Medulla oblongata (tissue), 1 donor: ENCODE data around the gene NDUFA6.
"Not testable (repeated sequence)": the region's sequence is repeated elsewhere in the genome, so short reads cannot be mapped to it uniquely, and the experiment has no call there.

ENCODE experiments used
- DNase-seq: peaks from one replicate; pipeline ENCODE4 v3.0.0-alpha.2; 2015; ENCODE audit errors: extremely low spot score

Gene NDUFA6

DNA sequence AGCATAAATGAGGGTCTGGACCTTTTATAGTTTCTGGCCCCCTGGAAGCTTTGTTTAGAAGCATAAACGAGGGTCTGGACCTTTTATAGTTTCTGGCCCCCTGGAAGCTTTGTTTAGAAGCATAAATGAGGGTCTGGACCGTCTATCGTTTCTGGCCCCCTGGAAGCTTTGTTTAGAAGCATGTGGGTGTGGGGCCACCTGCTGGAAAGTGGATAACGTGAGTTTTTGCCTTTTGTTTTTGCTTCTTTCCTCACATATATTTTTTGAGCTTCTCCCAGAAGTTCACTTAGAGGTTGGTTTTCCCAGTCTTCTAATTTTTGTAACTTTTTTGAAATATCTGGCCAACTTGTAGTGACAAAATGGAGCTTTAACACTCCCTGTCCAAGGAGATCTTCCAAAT, 22.2 kb upstream of the NDUFA6 start:
- not testable (repeated sequence) for DNase-seq

DNA sequence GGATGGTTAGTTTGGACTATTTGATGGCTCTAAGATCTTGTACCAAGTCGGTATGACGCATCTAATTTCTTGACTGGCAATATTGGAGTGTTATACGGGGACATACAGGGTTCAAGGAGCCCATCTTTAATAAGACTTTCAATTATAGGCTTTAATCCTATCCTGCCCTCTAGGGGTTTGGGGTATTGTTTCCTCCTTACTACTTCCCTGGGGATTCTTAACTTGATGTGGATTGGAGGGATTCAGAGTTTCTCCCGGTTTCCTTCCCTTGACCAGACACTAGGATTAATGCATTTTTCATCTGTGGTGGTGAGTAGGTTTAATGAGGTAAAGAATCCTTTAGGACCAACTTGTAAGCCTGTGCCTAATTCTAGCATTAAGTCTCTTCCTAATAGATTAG, 21.2 kb upstream of the NDUFA6 start:
- DNase-seq = no peak

DNA sequence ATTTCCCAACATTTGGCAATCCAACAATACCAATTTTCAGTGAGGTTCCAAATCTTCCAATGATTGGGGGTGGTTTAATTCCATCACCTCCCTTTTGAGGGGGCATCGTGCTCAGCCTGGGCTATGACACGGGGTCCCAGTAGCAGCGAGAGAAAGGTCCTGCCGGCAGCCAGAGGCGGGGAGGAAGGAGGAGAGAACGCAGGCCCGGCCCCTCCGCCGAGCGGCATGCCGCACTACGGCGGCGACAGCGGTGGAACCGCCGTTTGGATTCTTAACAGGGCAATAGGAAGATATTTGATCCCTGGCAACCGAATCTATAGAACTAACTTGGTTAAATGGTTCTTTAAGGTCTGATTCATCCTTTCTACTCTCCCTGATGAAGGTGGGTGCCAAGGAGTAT, 18.3 kb upstream of the NDUFA6 start:
- no peak for DNase-seq

DNA sequence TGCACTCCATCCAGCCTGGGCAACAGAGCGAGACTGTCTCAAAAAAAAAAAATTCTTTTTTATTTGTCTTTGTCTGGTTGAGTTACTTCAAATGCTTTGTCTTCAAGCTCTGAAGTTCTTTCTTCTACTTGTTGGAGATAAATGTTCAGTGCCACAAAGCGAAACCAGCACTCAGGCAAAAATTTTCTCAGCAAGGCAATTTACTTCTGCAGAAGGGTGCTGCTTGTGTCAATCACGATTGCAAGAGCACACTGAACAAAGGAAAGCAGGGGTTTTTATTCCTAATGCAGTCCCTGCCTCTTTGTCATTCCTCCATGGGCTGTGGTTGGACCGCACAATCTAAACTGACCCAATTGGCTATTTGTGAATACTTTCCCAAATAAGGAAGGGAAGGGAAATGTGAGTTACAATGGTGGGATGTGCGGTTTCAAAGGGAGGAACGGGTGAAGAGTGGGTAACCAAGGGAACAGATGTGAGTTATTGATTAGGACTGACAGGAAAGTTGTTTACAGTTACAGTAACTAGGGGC, 13.8 kb upstream of the NDUFA6 start:
- DNase-seq = not testable (repeated sequence)

DNA sequence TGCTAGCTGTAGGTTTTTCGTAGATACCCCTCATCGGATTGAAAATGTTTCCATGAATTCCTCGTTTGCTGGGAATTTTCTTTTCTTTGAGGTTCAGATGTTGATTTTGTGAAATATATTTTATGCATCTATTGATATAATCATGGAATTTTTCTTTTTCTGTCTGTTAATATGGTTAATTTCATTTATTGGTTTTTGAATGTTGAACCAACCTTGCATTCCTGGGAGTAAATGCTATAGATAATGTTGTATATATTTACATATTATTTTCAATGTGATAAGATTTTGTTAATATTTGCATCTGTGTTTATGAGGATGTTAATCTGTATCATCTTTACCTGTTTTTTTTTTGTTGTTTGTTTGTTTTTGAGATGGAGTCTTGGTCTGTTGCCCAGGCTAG, 10.6 kb upstream of the NDUFA6 start:
- DNase-seq = no peak

DNA sequence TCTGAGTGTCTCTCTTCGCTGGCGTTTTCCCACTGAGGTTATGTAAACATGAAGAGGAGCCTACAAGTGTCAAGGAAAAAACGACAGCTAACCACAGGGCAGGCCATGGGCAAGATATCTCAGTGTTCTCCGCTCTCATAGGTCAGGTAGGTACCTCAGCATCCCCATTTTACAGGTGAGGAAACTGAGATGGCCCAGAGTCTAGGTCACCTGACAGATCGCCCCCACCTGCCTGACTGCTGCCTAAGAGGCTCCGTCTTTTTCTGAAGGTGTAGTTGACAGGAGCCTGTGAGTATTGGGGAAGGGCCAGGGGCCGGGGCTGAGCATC, 847 bp upstream of the NDUFA6 start:
- DNase-seq = no peak

DNA sequence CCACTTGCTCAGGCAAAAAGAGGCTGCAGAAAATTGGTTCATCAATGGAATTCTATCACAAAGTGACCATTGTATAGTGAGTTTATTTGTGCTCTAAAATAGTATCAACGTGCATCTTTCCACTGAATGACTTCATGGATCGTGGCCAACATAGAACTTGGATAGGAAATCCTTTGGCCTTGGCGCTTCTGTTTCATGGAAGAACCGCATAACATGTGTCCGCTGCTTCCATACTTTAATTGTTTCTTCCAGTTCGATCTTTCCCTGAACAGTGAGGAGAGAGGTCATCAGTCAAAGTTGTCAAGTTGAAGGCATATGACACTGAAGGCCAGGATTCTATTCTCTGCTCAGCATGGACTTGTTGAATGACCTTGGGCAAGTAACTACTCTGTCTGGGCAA, 4.5 kb downstream of the NDUFA6 start:
- DNase-seq = no peak

DNA sequence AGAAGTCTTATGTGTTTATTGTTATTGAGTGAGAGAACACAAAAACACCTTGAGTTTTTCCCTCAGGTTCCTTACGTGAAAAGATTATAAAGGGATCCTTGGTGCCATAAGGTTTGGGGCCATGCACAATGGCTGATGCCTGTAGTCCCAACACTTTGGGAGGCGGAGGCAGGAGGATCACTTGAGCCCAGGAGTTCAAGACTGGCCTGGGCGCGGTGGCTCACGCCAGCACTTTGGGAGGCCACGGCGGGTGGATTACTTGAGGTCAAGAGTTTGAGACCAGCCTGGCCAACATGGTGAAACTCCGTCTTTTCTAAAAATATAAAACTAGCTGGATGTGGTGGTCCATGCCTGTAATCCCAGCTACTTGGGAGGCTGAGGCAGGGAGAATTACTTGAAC, 5.7 kb downstream of the NDUFA6 start:
- no peak for DNase-seq

DNA sequence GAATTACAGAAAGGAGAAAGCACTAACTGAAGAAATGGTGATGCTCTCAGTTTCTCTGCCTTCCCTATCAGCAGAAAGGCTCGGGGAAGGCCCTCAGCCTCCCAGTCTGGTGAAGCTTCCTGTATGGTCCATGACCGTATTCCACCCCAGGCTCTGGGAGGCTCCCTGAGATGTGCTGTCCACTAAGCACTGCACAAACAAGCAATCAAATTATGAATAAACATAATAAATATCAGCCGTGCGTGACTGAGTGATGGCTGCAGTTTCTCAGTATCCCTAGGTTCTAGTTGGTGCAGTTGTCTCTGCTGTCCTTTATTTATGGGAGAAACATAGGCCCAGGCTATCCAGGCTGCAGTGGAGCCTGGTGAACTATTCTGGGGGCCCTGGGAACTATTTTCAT, 7.5 kb downstream of the NDUFA6 start:
- DNase-seq = no peak

DNA sequence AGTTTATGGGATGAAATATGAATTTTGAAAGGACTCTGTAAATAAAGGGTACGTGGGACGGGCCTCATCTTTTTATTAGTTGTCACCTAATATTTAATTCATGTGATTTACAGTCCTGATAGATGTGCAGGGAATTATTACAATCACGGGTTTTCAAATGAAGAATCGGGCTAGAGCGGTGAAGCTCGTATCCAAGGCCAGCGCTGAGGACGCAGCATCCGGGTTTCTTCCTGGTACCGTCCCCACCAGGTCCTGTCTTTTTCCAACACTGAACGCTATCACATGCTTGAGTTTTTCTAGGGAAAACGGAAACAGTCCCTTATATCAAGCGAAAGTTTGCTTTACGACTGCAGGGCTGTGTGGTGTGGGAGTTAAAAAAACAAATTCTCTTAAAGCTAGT, 10.3 kb downstream of the NDUFA6 start:
- peak; percentile 68 for DNase-seq

DNA sequence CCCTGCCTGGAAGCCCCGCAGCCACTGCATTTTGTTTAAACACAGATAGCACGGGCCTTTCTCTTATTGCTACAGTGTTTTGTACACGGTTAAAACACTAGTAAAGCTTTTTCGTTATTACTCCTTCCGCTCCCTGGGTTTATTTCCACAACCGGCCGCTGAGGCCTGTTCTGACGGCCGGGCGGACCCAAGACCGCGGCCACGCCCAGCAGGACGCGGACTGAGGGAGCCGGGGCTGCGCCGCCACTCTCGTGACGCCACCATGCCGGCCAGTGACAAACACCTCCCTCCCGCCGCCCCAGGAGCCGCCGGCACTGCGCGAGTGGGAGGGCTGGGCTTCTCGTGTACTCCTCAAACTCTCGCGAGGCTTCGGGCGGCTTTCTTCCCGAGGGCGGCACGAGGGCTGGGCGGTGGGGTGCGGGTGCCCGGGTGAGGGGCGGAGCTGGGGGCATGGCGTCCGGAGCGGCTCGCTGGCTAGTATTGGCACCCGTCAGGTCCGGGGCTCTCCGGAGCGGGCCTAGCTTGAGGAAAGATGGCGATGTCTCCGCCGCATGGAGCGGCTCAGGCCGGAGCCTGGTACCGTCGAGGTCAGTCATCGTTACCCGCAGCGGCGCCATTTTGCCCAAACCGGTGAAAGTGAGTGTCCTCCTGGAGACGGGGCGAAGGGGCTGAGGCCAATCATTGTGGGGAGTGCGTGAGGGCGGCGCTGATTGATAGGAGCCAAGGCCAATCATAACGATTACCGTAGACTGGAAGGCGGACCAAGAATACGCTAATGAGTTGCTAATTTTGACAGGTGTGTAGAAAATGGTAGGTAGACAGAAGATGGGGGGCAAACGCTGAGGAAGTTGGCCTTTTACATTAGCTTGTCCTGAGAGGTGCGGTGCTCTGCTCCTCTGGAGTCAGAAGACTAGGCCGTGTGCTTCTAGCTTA, 11.0 kb downstream of the NDUFA6 start, which contains the start of gene SMDT1:
Gene SMDT1, plus strand, starts transcription at position 382 of the 933 bp plus-strand sequence. Its CDS starts 69 bp downstream, at position 451.
- DNase-seq = peak; percentile 99

DNA sequence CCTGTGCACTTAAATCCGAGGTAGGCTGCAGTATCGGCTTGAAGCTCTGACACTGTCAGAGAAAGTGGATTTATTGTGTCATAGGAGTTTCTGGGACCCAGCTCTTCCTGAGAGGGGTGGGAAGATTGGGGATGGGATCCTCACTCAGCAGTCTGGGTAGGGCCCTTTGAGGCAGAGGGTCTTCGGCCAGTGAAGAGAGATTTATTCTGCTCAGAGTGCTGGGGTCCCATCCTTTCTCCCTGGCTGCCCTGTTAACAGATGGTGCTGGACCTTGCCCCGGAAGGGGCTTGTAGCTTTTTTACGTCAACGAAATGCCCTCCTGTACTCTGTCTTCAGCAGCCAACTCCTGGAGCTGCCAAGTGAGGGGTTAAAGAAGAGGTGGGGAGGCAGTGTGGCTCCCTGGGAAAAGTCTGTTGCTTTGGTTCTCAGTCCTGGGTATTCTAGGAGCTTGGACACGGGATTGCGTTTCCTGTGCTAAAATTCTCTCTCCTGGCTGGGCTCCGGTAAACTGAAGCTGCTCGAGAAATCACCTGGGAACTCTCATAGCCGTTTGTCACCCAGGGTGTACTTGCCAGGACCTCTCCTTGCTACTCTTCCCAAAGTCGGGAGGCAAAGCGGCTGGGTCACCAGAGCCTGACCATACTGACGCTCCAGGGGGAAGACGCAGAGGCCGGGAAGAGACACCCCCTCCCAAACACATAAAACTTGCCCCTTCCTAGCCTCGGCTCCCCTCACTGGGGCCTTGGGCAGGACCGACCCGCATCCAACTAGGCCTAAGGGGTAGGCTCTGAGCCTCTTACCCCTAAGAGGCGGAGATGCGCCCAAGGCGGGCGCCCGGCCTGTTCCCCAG, 11.9 kb downstream of the NDUFA6 start:
- peak; percentile 37 for DNase-seq

DNA sequence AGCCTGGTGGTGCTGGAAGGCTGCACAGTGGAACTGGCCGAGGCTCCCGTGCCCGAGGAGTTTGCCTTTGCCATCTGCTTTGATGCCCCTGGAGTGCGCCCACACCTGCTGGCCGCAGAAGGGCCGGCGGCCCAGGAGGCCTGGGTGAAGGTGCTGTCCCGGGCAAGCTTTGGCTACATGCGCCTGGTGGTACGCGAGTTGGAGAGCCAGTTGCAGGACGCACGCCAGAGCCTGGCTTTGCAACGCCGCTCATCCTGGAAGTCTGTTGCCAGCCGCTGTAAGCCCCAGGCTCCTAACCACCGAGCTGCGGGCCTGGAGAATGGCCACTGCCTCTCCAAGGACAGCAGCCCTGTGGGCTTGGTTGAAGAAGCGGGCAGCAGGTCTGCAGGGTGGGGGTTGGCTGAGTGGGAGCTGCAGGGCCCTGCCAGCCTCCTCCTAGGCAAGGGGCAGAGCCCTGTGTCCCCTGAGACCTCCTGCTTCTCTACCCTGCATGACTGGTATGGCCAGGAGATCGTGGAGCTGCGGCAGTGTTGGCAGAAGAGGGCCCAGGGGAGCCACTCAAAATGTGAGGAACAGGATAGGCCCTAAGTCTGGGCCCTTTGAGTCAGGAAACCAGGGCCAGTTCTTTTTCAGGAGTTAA, 13.0 kb downstream of the NDUFA6 start:
- DNase-seq = no peak

DNA sequence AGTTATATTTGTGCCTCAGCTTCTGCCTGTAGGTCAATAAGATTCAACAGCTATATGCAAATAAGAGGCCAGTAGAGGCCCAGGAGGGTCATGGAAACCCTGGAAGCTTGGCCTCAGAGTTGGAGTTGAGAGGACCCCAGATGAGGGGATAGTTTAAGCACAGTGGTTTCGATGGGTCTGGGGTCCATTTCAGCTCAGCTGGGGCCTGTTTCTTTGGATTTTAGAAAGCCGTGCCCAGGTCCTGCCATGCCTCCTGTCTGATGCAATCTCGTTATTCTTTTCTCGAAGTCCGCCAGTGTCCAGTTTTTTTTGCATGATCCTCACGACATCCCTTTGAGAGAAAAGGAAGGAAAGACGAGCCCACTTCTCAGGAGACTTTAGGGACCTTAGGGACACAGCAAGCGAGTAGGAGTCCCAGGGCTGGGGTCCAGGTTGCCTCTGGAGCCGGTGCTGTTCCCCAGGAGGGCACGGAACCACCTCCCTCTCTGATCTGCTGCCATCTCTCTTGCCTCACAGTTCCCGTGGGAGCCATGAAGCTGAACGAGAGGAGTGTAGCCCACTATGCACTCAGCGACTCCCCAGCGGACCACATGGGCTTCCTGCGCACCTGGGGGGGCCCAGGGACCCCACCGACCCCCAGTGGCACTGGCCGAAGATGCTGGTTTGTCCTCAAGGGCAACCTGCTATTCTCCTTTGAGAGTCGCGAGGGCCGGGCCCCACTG, 13.6 kb downstream of the NDUFA6 start:
- no peak for DNase-seq

DNA sequence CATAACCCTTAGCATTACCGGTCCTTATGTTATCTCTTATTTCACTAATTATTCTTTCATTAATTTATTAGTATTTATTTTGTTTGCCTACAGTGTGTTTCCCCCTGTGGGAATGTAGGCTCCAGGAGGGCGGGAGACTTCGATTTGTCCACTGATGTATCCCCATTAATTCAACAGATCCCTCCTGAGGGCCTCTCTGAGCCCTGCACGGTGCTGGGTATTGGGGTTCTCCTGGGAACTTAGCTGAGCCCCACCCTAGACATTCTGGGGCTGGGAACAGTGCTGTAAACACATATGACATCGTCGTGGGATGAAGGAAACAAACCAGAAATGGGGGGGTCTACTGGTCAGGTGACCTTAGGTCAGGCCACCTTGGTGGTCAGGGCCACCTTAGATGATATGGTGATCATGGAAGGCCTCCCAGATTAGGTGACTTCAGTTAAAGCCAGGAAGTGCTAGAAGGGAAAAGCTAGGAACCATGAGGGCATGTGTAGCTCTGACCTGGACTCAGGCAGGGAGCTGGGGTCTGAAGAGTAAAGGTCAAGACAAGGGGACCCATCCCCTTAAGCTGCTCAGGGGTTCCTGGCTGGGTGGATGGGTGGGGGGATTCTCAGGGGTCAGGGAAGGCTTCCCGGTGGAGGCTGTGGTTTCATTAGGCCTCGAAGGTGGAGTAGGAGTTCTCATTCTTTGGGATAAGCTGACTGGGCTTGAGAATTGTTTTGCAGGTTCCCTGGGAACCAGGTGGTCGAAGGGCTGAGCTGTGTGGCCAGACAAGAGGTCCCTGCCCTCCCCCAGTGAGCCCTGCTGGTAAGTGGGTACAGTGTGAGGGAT, 15.5 kb downstream of the NDUFA6 start:
- no peak for DNase-seq

DNA sequence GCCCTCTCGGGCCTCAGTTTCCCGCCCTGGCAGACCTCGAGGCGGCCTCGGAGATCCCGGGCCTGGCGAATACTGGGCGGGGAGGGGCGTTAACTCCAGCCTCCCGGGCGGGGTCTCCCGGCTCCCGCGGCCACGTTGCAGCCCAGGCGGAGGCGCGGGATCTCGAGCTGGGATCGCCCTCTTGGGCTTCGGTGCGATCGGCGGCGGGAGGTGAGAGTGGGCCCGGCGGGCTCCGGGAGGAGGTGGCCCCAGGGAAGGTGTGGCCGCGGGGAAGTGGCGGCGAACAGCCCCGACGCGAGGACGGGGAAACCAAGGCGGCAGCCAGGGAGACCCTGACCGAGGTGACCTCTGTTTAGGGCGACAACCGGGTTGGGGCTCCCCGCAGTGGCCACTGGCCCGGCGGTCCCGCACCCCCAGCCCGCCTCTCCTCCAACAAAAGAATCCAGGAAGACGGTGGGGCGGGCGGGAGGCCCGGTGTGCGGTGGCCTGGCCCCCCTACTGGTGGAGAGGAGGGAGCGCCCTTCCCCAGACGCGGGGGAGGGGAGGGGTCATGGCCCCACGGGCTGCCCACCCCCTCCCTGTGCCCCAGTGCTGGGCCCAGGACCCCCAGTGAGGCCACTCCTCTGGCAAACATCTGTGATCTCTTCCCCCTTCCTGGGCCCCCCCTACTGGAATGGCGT, 16.3 kb downstream of the NDUFA6 start, which contains the start of gene PHETA2:
Gene PHETA2, plus strand, starts transcription at position 117 of the 680 bp plus-strand sequence. CDS start 3,046 bp downstream, outside the sequence.
- DNase-seq = no peak

DNA sequence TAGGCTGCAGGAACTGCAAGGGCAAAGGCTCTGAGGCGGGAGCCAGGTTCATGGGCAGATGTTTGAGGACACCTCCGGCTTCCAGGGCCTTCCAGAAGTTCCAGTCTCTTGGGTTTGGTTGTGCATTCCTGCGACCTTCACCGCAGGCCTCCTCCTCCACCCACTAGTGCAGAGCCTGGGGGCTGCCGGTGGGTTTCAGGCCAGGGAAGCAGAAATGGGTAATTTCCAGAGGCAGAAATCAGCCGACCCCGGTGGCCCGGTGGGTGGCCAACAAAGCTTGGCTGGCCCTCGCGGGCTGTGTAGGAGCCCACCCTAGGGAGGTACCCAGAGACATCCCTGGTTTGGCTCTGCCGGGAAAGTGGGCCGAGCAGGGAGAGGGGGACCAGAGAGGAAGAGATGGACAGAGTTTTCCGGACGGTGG, 16.9 kb downstream of the NDUFA6 start:
- DNase-seq = no peak

DNA sequence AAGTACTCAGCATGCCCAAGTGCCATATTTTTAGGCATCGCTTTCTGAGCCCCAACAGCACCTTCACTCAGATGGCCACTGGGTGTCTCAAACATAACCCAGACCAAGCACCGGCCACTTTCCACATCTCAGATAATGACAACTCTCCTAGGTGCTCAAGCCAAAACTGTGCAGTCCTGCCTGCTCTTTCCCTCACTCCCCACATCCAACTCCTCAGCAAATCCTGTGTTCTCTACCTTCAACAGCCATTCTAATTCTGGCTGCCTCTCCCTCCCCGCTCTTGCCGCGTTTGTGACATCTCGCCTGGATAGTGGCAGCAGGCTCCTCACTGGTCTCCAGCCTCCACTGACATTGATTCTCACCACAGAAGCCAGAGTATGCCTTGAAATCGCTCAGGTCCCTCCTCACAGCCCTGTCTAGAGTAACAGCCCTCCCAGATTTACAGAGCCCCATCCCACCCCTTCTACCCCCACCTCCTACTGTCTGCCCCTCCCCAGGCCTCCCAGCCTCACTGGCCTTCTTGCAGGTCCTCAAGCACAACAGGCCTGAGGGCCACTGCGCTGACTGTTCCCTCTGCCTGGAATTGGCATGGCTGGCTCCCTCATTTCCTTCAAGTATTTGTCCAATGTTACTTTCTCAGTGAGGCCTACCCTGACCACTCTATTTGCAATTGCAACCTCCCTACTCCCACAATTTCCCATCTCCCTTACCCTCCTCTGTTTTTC, 17.8 kb downstream of the NDUFA6 start:
- DNase-seq = no peak

DNA sequence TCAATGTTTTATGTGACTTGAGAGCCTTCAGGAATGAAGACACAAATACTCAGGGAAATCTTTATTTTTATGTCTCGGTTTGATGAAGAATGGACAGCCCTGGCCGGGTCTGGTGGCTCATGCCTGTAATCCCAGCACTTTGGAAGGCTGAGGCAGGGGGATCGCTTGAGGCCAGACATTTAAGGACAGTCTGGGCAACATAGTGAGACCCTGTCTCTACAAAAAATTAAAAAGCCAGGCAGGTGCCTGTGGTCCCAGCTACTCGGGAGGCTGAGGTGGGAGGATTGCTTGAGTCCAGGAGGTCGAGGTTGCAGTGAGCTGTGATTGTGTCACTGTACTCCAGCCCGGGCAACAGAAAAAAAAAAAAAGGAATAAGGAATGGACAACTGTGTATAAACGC, 19.1 kb downstream of the NDUFA6 start:
- DNase-seq = not testable (repeated sequence)
